Activated gamma-delta T cell (primary cell): Measurements from ENCODE around the gene MAP3K13.

Experiments used
- DNase-seq: peaks from one replicate; lab custom pipeline; 2025; lab: John Stamatoyannopoulos, UW
- total RNA-seq, 2 donors: gene quantifications; one replicate each; lab custom pipeline; 2026; lab: John Stamatoyannopoulos, UW

The MAP3K13 gene
- 10.8 to 13.2 reads per million in 2 donors for total RNA-seq

GRCh38 chr3:185362850-185363661, at the start of gene MAP3K13:
TSS of gene MAP3K13 (plus strand) at chr3:185363136. CDS start at chr3:185428582, 65,446 bp downstream.
- no peak for DNase-seq

GRCh38 chr3:185313693-185314246, 49.2 kb upstream of the MAP3K13 start:
- no peak for DNase-seq

- DNase-seq = no peak
Measured at GRCh38 chr3:185316740-185317412, 46.1 kb upstream of the MAP3K13 start.

GRCh38 chr3:185317674-185318073, 45.3 kb upstream of the MAP3K13 start:
- DNase-seq = no peak

- no peak for DNase-seq
Measured at GRCh38 chr3:185318141-185318540, 44.8 kb upstream of the MAP3K13 start.

- DNase-seq = no peak
Measured at GRCh38 chr3:185319801-185320200, 43.1 kb upstream of the MAP3K13 start.

GRCh38 chr3:185320949-185321348, 42.0 kb upstream of the MAP3K13 start:
- no peak for DNase-seq

GRCh38 chr3:185322101-185322719, 40.7 kb upstream of the MAP3K13 start:
- no peak for DNase-seq

GRCh38 chr3:185325946-185326791, 36.8 kb upstream of the MAP3K13 start:
- no peak for DNase-seq

GRCh38 chr3:185327062-185327461, 35.9 kb upstream of the MAP3K13 start:
- DNase-seq = no peak

- no peak for DNase-seq
Measured at GRCh38 chr3:185328324-185329004, 34.5 kb upstream of the MAP3K13 start.

GRCh38 chr3:185330238-185330637, 32.7 kb upstream of the MAP3K13 start:
- no peak for DNase-seq

- DNase-seq = no peak
Measured at GRCh38 chr3:185330644-185331043, 32.3 kb upstream of the MAP3K13 start.

GRCh38 chr3:185332026-185332735, 30.8 kb upstream of the MAP3K13 start:
- no peak for DNase-seq

GRCh38 chr3:185335799-185336198, 27.1 kb upstream of the MAP3K13 start:
- DNase-seq = no peak

GRCh38 chr3:185337231-185337816, 25.6 kb upstream of the MAP3K13 start:
- no peak for DNase-seq

GRCh38 chr3:185339945-185340344, 23.0 kb upstream of the MAP3K13 start:
- no peak for DNase-seq

GRCh38 chr3:185340751-185341150, 22.2 kb upstream of the MAP3K13 start:
- no peak for DNase-seq

GRCh38 chr3:185341616-185342458, 21.1 kb upstream of the MAP3K13 start:
- DNase-seq = no peak
